ENCODE measurements around the gene FANCC.
"Not testable (repeated sequence)": the region's sequence is repeated elsewhere in the genome, so short reads cannot be mapped to it uniquely, and the experiment has no call there.

Gene FANCC

GRCh38 chr9:95346021-95346420 is 28.5 kb upstream of the FANCC start:
- no peaks in the 10 kb centered on the region for H3K4me1 ChIP-seq (ENCODE audit: insufficient read depth, low read length)
- H3K36me3 ChIP-seq (ENCODE audit: insufficient read depth, low read length), result no peaks in the 10 kb centered on the region
- no peak overlapping the region for H3K4me3 ChIP-seq (ENCODE audit: low read depth in 1 of 2, low read length in 2 of 2)
- no peak overlapping the region for H3K9ac ChIP-seq (ENCODE audit: low read length)
- peaks cover 0 to 20% of the 10 kb centered on the region in 2 donors for H3K27me3 ChIP-seq (ENCODE audit: control insufficient read depth in 1 of 2, insufficient read depth in 2 of 2, low read length in 2 of 2)
- no peak overlapping the region for H3K27ac ChIP-seq (ENCODE audit: low read depth, low read length)
- H3K9me3 ChIP-seq (ENCODE audit: low read length), result no peaks in the 10 kb centered on the region

DNA sequence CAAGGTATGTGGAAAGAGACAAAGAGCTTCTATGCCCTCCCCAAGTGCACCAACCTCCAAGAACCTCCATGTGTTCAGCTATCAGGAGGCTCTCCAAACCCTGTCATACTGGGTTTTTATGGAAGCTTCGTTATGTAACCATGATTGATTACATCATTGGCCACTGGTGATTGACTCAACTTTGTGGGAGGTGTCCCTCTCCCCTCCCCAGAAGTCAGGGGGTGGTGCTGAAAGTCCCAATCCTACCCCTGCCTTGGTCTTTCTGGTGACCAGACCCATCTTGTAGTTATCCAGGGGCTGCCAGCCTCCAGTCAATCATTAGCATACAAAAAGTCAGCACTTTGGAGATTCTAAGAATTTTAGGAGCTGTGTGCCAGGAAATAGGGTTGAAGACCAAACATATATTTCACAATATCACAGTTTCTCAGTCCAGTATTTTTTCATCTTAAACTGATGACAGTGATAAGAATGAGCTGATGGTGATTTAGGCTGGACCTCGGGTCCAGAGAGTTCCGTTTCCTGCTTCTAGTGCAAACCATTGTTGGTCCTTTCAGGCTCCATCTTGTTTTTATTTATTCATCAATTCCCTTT is 27.3 kb upstream of the FANCC start:
- Histone ChIP-seq H3K36me3 (ENCODE audit: insufficient read depth, low read length) (no peaks in the 10 kb centered on the region), H3K27ac (ENCODE audit: low read depth, low read length) (no peak overlapping the region), H3K4me1 (ENCODE audit: insufficient read depth, low read length) (no peaks in the 10 kb centered on the region), H3K27me3 (ENCODE audit: control insufficient read depth in 1 of 2, insufficient read depth in 2 of 2, low read length in 2 of 2) (peaks cover 0 to 16% of the 10 kb centered on the region in 2 donors), H3K9me3 (ENCODE audit: low read length) (no peaks in the 10 kb centered on the region), H3K4me3 (ENCODE audit: low read depth in 1 of 2, low read length in 2 of 2) (no peak overlapping the region), H3K9ac (ENCODE audit: low read length) (no peak overlapping the region)

GRCh38 chr9:95343725-95344287 is 26.3 kb upstream of the FANCC start:
- no peaks in the 10 kb centered on the region for H3K9me3 ChIP-seq (ENCODE audit: low read length)
- no peak overlapping the region for H3K4me3 ChIP-seq (ENCODE audit: low read depth in 1 of 2, low read length in 2 of 2)
- H3K9ac ChIP-seq (ENCODE audit: low read length), result no peak overlapping the region
- H3K4me1 ChIP-seq (ENCODE audit: insufficient read depth, low read length), result no peaks in the 10 kb centered on the region
- H3K27ac ChIP-seq (ENCODE audit: low read depth, low read length), result no peak overlapping the region
- H3K36me3 ChIP-seq (ENCODE audit: insufficient read depth, low read length), result no peaks in the 10 kb centered on the region
- peaks cover 0 to 6% of the 10 kb centered on the region in 2 donors for H3K27me3 ChIP-seq (ENCODE audit: control insufficient read depth in 1 of 2, insufficient read depth in 2 of 2, low read length in 2 of 2)

- H3K27me3 ChIP-seq (ENCODE audit: control insufficient read depth in 1 of 2, insufficient read depth in 2 of 2, low read length in 2 of 2), result no peaks in the 10 kb centered on the region
- no peak overlapping the region for H3K27ac ChIP-seq (ENCODE audit: low read depth, low read length)
- H3K4me3 ChIP-seq (ENCODE audit: low read depth in 1 of 2, low read length in 2 of 2), result no peak overlapping the region
- no peaks in the 10 kb centered on the region for H3K9me3 ChIP-seq (ENCODE audit: low read length)
- no peaks in the 10 kb centered on the region for H3K36me3 ChIP-seq (ENCODE audit: insufficient read depth, low read length)
- no peak overlapping the region for H3K9ac ChIP-seq (ENCODE audit: low read length)
- no peaks in the 10 kb centered on the region for H3K4me1 ChIP-seq (ENCODE audit: insufficient read depth, low read length)
Measured at GRCh38 chr9:95342571-95342970, 25.1 kb upstream of the FANCC start.

GRCh38 chr9:95341293-95341962 is 23.9 kb upstream of the FANCC start:
- no peaks in the 10 kb centered on the region for H3K36me3 ChIP-seq (ENCODE audit: insufficient read depth, low read length)
- H3K9ac ChIP-seq (ENCODE audit: low read length), result no peak overlapping the region
- no peak overlapping the region for H3K27ac ChIP-seq (ENCODE audit: low read depth, low read length)
- H3K27me3 ChIP-seq (ENCODE audit: control insufficient read depth in 1 of 2, insufficient read depth in 2 of 2, low read length in 2 of 2), result no peaks in the 10 kb centered on the region
- no peaks in the 10 kb centered on the region for H3K9me3 ChIP-seq (ENCODE audit: low read length)
- no peaks in the 10 kb centered on the region for H3K4me1 ChIP-seq (ENCODE audit: insufficient read depth, low read length)
- no peak overlapping the region for H3K4me3 ChIP-seq (ENCODE audit: low read depth in 1 of 2, low read length in 2 of 2)

DNA sequence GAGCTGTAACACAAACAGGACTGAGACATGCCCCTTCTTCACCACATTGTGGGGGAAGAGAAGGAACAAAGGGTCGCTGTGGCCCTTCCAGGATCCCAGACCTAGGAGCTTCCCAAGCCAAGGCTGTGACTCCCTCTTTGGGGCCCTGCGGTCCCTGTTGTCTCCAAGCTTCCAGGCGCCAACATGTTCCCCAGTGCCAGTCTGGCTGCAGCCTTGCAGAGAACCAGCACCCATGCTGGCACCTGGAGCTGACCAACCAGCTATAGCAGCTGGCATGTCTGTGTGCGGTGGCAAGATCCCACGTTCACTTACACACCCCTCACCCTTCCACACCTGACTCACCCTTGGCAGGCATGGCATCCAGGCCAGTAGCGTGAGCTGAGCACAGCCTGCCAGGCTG is 20.7 kb upstream of the FANCC start:
- H3K36me3 ChIP-seq (ENCODE audit: insufficient read depth, low read length), result no peaks in the 10 kb centered on the region
- H3K9me3 ChIP-seq (ENCODE audit: low read length), result no peaks in the 10 kb centered on the region
- H3K27me3 ChIP-seq (ENCODE audit: control insufficient read depth in 1 of 2, insufficient read depth in 2 of 2, low read length in 2 of 2), result no peaks in the 10 kb centered on the region
- no peak overlapping the region for H3K9ac ChIP-seq (ENCODE audit: low read length)
- no peaks in the 10 kb centered on the region for H3K4me1 ChIP-seq (ENCODE audit: insufficient read depth, low read length)
- H3K4me3 ChIP-seq (ENCODE audit: low read depth in 1 of 2, low read length in 2 of 2), result no peak overlapping the region
- H3K27ac ChIP-seq (ENCODE audit: low read depth, low read length), result no peak overlapping the region

- H3K27me3 ChIP-seq (ENCODE audit: control insufficient read depth in 1 of 2, insufficient read depth in 2 of 2, low read length in 2 of 2), result no peaks in the 10 kb centered on the region
- no peaks in the 10 kb centered on the region for H3K9me3 ChIP-seq (ENCODE audit: low read length)
- no peaks in the 10 kb centered on the region for H3K4me1 ChIP-seq (ENCODE audit: insufficient read depth, low read length)
- no peak overlapping the region for H3K9ac ChIP-seq (ENCODE audit: low read length)
- no peaks in the 10 kb centered on the region for H3K36me3 ChIP-seq (ENCODE audit: insufficient read depth, low read length)
- no peak overlapping the region for H3K4me3 ChIP-seq (ENCODE audit: low read depth in 1 of 2, low read length in 2 of 2)
- H3K27ac ChIP-seq (ENCODE audit: low read depth, low read length), result no peak overlapping the region
Measured at GRCh38 chr9:95336281-95336680, 18.8 kb upstream of the FANCC start.

DNA sequence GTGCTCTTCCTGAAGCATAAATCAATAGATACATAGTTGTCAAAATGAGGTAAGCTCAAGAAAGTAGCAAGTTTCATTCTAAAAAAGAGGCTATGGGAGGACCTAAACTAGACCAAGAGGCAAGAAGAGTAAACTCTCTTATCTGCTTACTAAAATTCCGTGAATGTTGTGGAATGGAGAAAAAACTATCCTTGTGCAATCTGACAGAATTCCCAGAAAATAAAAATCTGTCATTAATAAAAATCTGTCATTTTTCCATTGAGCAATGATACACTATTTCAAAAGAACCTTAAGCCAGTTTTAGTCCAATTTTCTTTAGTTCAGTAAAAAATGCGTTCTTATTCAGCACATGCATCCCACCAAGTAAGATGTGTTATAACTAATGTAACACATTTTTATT is 15.9 kb upstream of the FANCC start:
- H3K27me3 ChIP-seq (ENCODE audit: control insufficient read depth in 1 of 2, insufficient read depth in 2 of 2, low read length in 2 of 2), result no peaks in the 10 kb centered on the region
- H3K4me3 ChIP-seq (ENCODE audit: low read depth in 1 of 2, low read length in 2 of 2), result no peak overlapping the region
- H3K36me3 ChIP-seq (ENCODE audit: insufficient read depth, low read length), result no peaks in the 10 kb centered on the region
- H3K4me1 ChIP-seq (ENCODE audit: insufficient read depth, low read length), result no peaks in the 10 kb centered on the region
- no peaks in the 10 kb centered on the region for H3K9me3 ChIP-seq (ENCODE audit: low read length)
- no peak overlapping the region for H3K27ac ChIP-seq (ENCODE audit: low read depth, low read length)
- no peak overlapping the region for H3K9ac ChIP-seq (ENCODE audit: low read length)

DNA sequence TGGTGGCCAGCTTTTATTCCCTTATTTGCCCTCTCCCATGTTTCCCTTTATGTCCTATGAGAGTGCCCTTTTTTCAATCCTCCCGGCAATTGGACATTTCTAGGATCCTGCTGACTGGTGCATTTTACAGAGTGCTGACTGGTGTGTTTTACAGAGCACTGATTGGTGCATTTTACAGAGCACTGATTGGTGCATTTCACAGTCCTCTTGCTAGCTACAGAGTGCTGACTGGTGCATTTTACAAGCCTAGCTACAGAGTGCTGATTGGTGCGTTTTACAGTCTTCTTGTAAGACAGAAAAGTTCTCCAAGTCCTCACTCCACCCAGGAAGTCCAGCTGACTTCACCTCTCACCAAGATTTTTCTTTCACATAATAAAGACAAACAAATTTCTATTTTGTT is 15.4 kb upstream of the FANCC start:
- no peak overlapping the region for H3K27ac ChIP-seq (ENCODE audit: low read depth, low read length)
- no peaks in the 10 kb centered on the region for H3K9me3 ChIP-seq (ENCODE audit: low read length)
- no peaks in the 10 kb centered on the region for H3K27me3 ChIP-seq (ENCODE audit: control insufficient read depth in 1 of 2, insufficient read depth in 2 of 2, low read length in 2 of 2)
- H3K9ac ChIP-seq (ENCODE audit: low read length), result no peak overlapping the region
- H3K36me3 ChIP-seq (ENCODE audit: insufficient read depth, low read length), result no peaks in the 10 kb centered on the region
- H3K4me3 ChIP-seq (ENCODE audit: low read depth in 1 of 2, low read length in 2 of 2), result no peak overlapping the region
- no peaks in the 10 kb centered on the region for H3K4me1 ChIP-seq (ENCODE audit: insufficient read depth, low read length)

GRCh38 chr9:95330720-95331404 is 13.4 kb upstream of the FANCC start:
- Histone ChIP-seq H3K4me1 (ENCODE audit: insufficient read depth, low read length) (no peaks in the 10 kb centered on the region), H3K36me3 (ENCODE audit: insufficient read depth, low read length) (no peaks in the 10 kb centered on the region), H3K9ac (ENCODE audit: low read length) (no peak overlapping the region), H3K27ac (ENCODE audit: low read depth, low read length) (no peak overlapping the region), H3K27me3 (ENCODE audit: control insufficient read depth in 1 of 2, insufficient read depth in 2 of 2, low read length in 2 of 2) (no peaks in the 10 kb centered on the region), H3K4me3 (ENCODE audit: low read depth in 1 of 2, low read length in 2 of 2) (no peak overlapping the region), H3K9me3 (ENCODE audit: low read length) (no peaks in the 10 kb centered on the region)

DNA sequence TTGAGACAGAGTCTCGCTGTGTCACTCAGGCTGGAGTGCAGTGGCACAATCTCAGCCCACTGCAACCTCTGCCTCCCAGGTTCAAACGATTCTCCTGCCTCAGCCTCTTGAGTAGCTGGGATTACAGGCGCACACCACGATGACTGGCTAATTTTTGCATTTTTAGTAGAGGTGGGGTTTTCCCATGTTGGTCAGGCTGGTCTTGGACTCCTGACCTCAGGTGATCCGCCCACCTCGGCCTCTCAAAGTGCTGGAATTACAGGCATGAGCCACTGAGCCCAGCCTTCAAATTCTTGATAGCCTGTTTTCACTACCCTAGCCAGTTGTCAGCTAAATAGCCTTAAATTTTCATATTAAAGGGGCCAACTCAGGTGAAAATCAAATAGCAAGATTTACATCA is 11.6 kb upstream of the FANCC start:
- H3K9me3 ChIP-seq (ENCODE audit: low read length); H3K27ac ChIP-seq (ENCODE audit: low read depth, low read length); H3K9ac ChIP-seq (ENCODE audit: low read length); H3K4me3 ChIP-seq (ENCODE audit: low read depth in 1 of 2, low read length in 2 of 2); H3K4me1 ChIP-seq (ENCODE audit: insufficient read depth, low read length); H3K27me3 ChIP-seq (ENCODE audit: control insufficient read depth in 1 of 2, insufficient read depth in 2 of 2, low read length in 2 of 2); H3K36me3 ChIP-seq (ENCODE audit: insufficient read depth, low read length): not testable (repeated sequence)
